Endothelial cell of umbilical vein (primary cell): ENCODE data around the gene THSD4. TPM values are rescaled to one million over a fixed set of nuclear protein-coding genes. Genes with fewer than 3 reads are reported as not detected.

ENCODE experiments used
- BruUV-seq: library from RNA; stranded (reverse); fragments of 400-500 nt; replicated peaks from 2 replicates; lab custom pipeline; 2021; lab: Mats Ljungman, UMichigan
- CTCF ChIA-PET: fragments of 300-600, 350-600 bp; sonication (Branson Sonifier 250); formaldehyde crosslinking; loops from one replicate; lab custom pipeline; 2021; ENCODE audit warnings: antibody characterized with exemption, inconsistent platforms; lab: Charles Lee
- POLR2A ChIA-PET: fragments of 300-600, 350-600 bp; sonication (Branson Sonifier 250); formaldehyde crosslinking; loops from one replicate; lab custom pipeline; 2021; ENCODE audit warnings: antibody characterized with exemption, inconsistent platforms; lab: Charles Lee
- DNase-seq: peaks from one replicate; pipeline ENCODE4 v3.0.0-alpha.2; 2011; ENCODE audit warnings: low read depth, low spot score
- FAIRE-seq: peaks from 2 replicates; lab custom pipeline; 2011; peaks lifted over from hg19 to GRCh38; lab: Jason Lieb, UNC
- H2AFZ ChIP-seq: 2 replicates; pipeline ENCODE4 v1.6.0; 2012; ENCODE audit warnings: low read depth, low read length, control low read depth, inconsistent platforms
- H3K27ac ChIP-seq: 2 replicates; pipeline ENCODE4 v1.5.1; 2011; ENCODE audit warnings: low read depth, mild to moderate bottlenecking, control low read depth, low read length, moderate library complexity; ENCODE audit not compliant: insufficient read depth
- H3K27me3 ChIP-seq, 2 experiments: 2 replicates each; pipeline versions ENCODE4 v1.6.0 to v1.6.1; 2011; ENCODE audit warnings: low read length in 2 of 2, mixed read lengths in 1 of 2; ENCODE audit not compliant: control insufficient read depth in 2 of 2, insufficient read depth in 2 of 2
- H3K36me3 ChIP-seq, 2 experiments: 2 replicates in 1 of 2; 3 replicates in 1 of 2; pipeline ENCODE4 v1.5.1; 2011; ENCODE audit warnings: low read length in 2 of 2, mild to moderate bottlenecking in 1 of 2, moderate library complexity in 1 of 2; ENCODE audit not compliant: control insufficient read depth in 2 of 2, insufficient read depth in 2 of 2; ENCODE audit errors: extremely low read depth in 1 of 2
- H3K4me1 ChIP-seq: 3 replicates; pipeline ENCODE4 v1.5.1; 2011; ENCODE audit warnings: mild to moderate bottlenecking, low read length; ENCODE audit not compliant: control insufficient read depth, insufficient read depth; ENCODE audit errors: extremely low read depth
- H3K4me2 ChIP-seq: 2 replicates; pipeline ENCODE4 v1.6.1; 2011; ENCODE audit warnings: low read length, control low read depth, mixed read lengths; ENCODE audit not compliant: insufficient read depth
- H3K4me3 ChIP-seq, 3 experiments: fragments of 200-600 bp in 1 of 3; sonication (generic), shearing (Covaris generic) in 1 of 3; replicated peaks in 1 of 3; 2 replicates each; pipeline ENCODE4 v1.5.1; 2011 to 2016; ENCODE audit warnings: control low read depth in 3 of 3, low read length in 3 of 3, mild to moderate bottlenecking in 2 of 3, inconsistent platforms in 1 of 3, low read depth in 1 of 3, moderate library complexity in 1 of 3; ENCODE audit not compliant: insufficient read depth in 1 of 3
- H3K79me2 ChIP-seq: 2 replicates; pipeline ENCODE4 v1.6.0; 2012; ENCODE audit warnings: low read length, inconsistent platforms; ENCODE audit not compliant: control insufficient read depth, insufficient read depth
- H3K9ac ChIP-seq: replicated peaks from 2 replicates; pipeline ENCODE3; 2011; ENCODE audit warnings: low read length, control low read depth; ENCODE audit not compliant: insufficient read depth; ENCODE audit errors: extremely low read depth
- H3K9me1 ChIP-seq: replicated peaks from 3 replicates; pipeline ENCODE4 v1.6.0; 2011; ENCODE audit warnings: mild to moderate bottlenecking, low read length; ENCODE audit not compliant: control insufficient read depth, insufficient read depth; ENCODE audit errors: extremely low read depth
- H3K9me3 ChIP-seq: replicated peaks from 2 replicates; pipeline ENCODE4 v1.5.1; 2012; ENCODE audit warnings: low read length, inconsistent platforms; ENCODE audit not compliant: control insufficient read depth, insufficient read depth
- H4K20me1 ChIP-seq: replicated peaks from 2 replicates; pipeline ENCODE3; 2011; ENCODE audit warnings: mild to moderate bottlenecking, low read length; ENCODE audit not compliant: control insufficient read depth, insufficient read depth; ENCODE audit errors: extremely low read depth
- EZH2 ChIP-seq: IDR thresholded peaks from 2 replicates; pipeline ENCODE4 v1.6.1; 2012; ENCODE audit warnings: borderline replicate concordance, low read depth, mild to moderate bottlenecking, moderate library complexity, low read length, inconsistent platforms; ENCODE audit not compliant: severe bottlenecking
- FOS ChIP-seq: IDR thresholded peaks from 2 replicates; pipeline ENCODE4 v1.6.1; 2011; ENCODE audit warnings: mild to moderate bottlenecking, low read length, moderate library complexity, borderline replicate concordance; ENCODE audit not compliant: insufficient read depth
- GATA2 ChIP-seq: IDR thresholded peaks from 2 replicates; pipeline ENCODE4 v1.7.0; 2011; ENCODE audit warnings: low read depth, mild to moderate bottlenecking, moderate library complexity, mixed read lengths, low read length; ENCODE audit not compliant: insufficient read length, insufficient read depth
- JUN ChIP-seq: IDR thresholded peaks from 2 replicates; pipeline ENCODE4 v1.6.1; 2011; ENCODE audit warnings: borderline replicate concordance, low read depth; ENCODE audit not compliant: insufficient read length, insufficient read depth
- MYC ChIP-seq: IDR thresholded peaks from one replicate; pipeline ENCODE4 v1.6.1; 2011; ENCODE audit warnings: mild to moderate bottlenecking, low read depth, low read length
- POLR2A ChIP-seq: IDR thresholded peaks from 2 replicates; pipeline ENCODE4 v1.6.1; 2012; ENCODE audit warnings: low read depth, mild to moderate bottlenecking, control low read depth, low read length
- POLR2AphosphoS5 ChIP-seq: IDR thresholded peaks from 2 replicates; pipeline ENCODE4 v1.6.1; 2012; ENCODE audit warnings: low read depth, mild to moderate bottlenecking, control low read depth, low read length, moderate library complexity; ENCODE audit not compliant: insufficient read depth
- dilution Hi-C: fragments of 300-500 bp; cut with MboI; formaldehyde crosslinking; loops from one replicate; pipeline ENCODE4 v1.15.0; 2019; ENCODE audit warnings: low sequenced_read_pairs; ENCODE audit not compliant: extremely low pct_ligation_motif_present
- intact Hi-C: fragments of 100-400 bp; cut with micrococcal nuclease; formaldehyde crosslinking; loops from one replicate; pipeline ENCODE4 v1.10.0; 2022
- polyA plus RNA-seq, 4 experiments: library from polyadenylated mRNA; depleted of rRNA in 3 of 4; stranded (reverse) in 3 of 4; unstranded in 1 of 4; fragments of >200 nt; gene quantifications; 2 replicates each; pipeline versions ENCODE4 v1.2.1 to v1.2.3, GENCODE V29; 2011 to 2012; ENCODE audit warnings: missing spikeins in 1 of 4
- total RNA-seq: library from RNA; stranded (reverse); gene quantifications from 2 replicates; pipeline ENCODE4 v1.2.3, GENCODE V29; 2021
- TF ChIP-seq, protein P1 (sequence below), 2 donors: IDR thresholded peaks; 1 replicate in 1 of 2; 2 replicates in 1 of 2; pipeline ENCODE4 v1.5.1; 2011; ENCODE audit warnings: low read length in 2 of 2, mild to moderate bottlenecking in 2 of 2, moderate library complexity in 2 of 2, control low read depth in 1 of 2, inconsistent platforms in 1 of 2, low read depth in 1 of 2; ENCODE audit not compliant: insufficient read depth in 1 of 2; ENCODE audit errors: extremely low read depth in 1 of 2
- TF ChIP-seq, protein P2 (sequence below): IDR thresholded peaks from 2 replicates; pipeline ENCODE4 v1.6.1; 2011; ENCODE audit not compliant: insufficient read depth, insufficient read length

The THSD4 gene
- total and polyA plus RNA-seq, 2 donors (not counting 3 experiments of a cell fraction or from before 2014, with no cell fraction given): 9.9 to 25.4 TPM

DNA sequence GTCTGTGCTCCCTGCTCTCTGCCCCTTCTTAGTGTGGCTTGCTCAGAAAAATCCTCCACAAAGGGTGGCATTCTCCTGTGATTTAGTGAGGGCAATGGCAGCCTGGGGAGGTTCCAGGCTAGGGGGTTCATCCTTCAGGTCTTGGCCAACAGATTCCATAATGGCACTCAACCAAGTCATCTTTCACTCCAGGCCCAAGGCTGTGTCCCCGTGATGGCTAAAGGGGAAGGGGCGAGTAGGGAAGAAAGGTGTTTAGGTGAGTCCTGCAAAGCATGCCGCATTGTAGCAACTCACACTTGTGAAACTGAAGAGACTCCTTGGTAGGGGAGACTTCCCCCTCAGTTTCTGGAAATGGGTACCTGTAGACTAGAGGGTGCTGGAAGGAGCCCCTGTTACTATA is 105.6 kb downstream of the THSD4 start:
- Histone ChIP-seq H3K27me3 (no peaks in the 10 kb centered on the region), H3K4me3 (no peak overlapping the region), H3K4me2 (no peak overlapping the region), H3K36me3 (no peaks in the 10 kb centered on the region), H2AFZ (no peak overlapping the region), H3K79me2 (no peaks in the 10 kb centered on the region), H3K9me3 (no peaks in the 10 kb centered on the region), H3K9ac (no peak overlapping the region), H3K9me1 (no peaks in the 10 kb centered on the region), H3K27ac (no peak overlapping the region), H3K4me1 (no peaks in the 10 kb centered on the region), H4K20me1 (no peaks in the 10 kb centered on the region)
- TF ChIP-seq JUN (no peak), POLR2A (no peak), POLR2AphosphoS5 (no peak), GATA2 (no peak), EZH2 (no peak), MYC (no peak), FOS (no peak)
- TF ChIP-seq, protein P1, sequence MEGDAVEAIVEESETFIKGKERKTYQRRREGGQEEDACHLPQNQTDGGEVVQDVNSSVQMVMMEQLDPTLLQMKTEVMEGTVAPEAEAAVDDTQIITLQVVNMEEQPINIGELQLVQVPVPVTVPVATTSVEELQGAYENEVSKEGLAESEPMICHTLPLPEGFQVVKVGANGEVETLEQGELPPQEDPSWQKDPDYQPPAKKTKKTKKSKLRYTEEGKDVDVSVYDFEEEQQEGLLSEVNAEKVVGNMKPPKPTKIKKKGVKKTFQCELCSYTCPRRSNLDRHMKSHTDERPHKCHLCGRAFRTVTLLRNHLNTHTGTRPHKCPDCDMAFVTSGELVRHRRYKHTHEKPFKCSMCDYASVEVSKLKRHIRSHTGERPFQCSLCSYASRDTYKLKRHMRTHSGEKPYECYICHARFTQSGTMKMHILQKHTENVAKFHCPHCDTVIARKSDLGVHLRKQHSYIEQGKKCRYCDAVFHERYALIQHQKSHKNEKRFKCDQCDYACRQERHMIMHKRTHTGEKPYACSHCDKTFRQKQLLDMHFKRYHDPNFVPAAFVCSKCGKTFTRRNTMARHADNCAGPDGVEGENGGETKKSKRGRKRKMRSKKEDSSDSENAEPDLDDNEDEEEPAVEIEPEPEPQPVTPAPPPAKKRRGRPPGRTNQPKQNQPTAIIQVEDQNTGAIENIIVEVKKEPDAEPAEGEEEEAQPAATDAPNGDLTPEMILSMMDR (IDR thresholded peaks at IDR 0.05; ENCODE audit: extremely low read depth in 1 of 2, insufficient read depth in 1 of 2, low read depth in 1 of 2, low read length in 2 of 2): no peak
- TF ChIP-seq, protein P2, sequence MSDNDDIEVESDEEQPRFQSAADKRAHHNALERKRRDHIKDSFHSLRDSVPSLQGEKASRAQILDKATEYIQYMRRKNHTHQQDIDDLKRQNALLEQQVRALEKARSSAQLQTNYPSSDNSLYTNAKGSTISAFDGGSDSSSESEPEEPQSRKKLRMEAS: no peak
- no TSS peak for BruUV-seq
- POLR2A ChIA-PET: no interaction called here
- dilution Hi-C loops (no loop called here), intact Hi-C loops (no loop called here)
- DNase-seq (no peak), FAIRE-seq (no peak)
- CTCF ChIA-PET: no interaction called here
